Fibroblast of lung (primary cell): ENCODE results near the gene ZSWIM5. TPM values are rescaled to one million over a fixed set of nuclear protein-coding genes. Genes with fewer than 3 reads are reported as not detected.

ENCODE experiments used
- DNase-seq, 2 donors: peaks; one replicate each; pipeline versions ENCODE4 v3.0.0 to v3.0.0-alpha.2; 2010; ENCODE audit warnings: low read depth in 2 of 2
- H2AFZ ChIP-seq: 2 replicates; pipeline ENCODE4 v1.5.1; 2012; ENCODE audit warnings: low read length, control low read depth, inconsistent platforms
- H3K27ac ChIP-seq: 2 replicates; pipeline ENCODE4 v1.5.1; 2011; ENCODE audit warnings: low read length, control low read depth; ENCODE audit not compliant: insufficient read depth
- H3K27me3 ChIP-seq: 2 replicates; pipeline ENCODE4 v1.5.1; 2011; ENCODE audit warnings: mild to moderate bottlenecking, low read length; ENCODE audit not compliant: control insufficient read depth, insufficient read depth
- H3K36me3 ChIP-seq: 2 replicates; pipeline ENCODE4 v1.5.1; 2011; ENCODE audit warnings: low read length; ENCODE audit not compliant: control insufficient read depth, insufficient read depth
- H3K4me1 ChIP-seq: 2 replicates; pipeline ENCODE4 v1.5.1; 2011; ENCODE audit warnings: low read length; ENCODE audit not compliant: control insufficient read depth, insufficient read depth; ENCODE audit errors: extremely low read depth
- H3K4me2 ChIP-seq: 2 replicates; pipeline ENCODE4 v1.5.1; 2011; ENCODE audit warnings: low read length, control low read depth; ENCODE audit not compliant: insufficient read depth; ENCODE audit errors: extremely low read depth
- H3K4me3 ChIP-seq, 4 experiments: fragments of 200-600 bp in 1 of 4; sonication (generic) in 1 of 4; replicated peaks in 1 of 4; 2 replicates each; pipeline ENCODE4 v1.5.1; 2011 to 2016; ENCODE audit warnings: low read length in 4 of 4, low read depth in 3 of 4, mild to moderate bottlenecking in 3 of 4, control low read depth in 2 of 4, inconsistent platforms in 1 of 4, mixed read lengths in 1 of 4; ENCODE audit not compliant: insufficient read depth in 1 of 4; ENCODE audit errors: control extremely low read depth in 1 of 4
- H3K79me2 ChIP-seq: 2 replicates; pipeline ENCODE4 v1.5.1; 2012; ENCODE audit warnings: mild to moderate bottlenecking, low read length, inconsistent platforms; ENCODE audit not compliant: control insufficient read depth, insufficient read depth
- H3K9ac ChIP-seq: 2 replicates; pipeline ENCODE4 v1.5.1; 2011; ENCODE audit warnings: mild to moderate bottlenecking, low read length, control low read depth; ENCODE audit not compliant: insufficient read depth
- H3K9me3 ChIP-seq: 2 replicates; pipeline ENCODE4 v1.5.1; 2012; ENCODE audit warnings: low read depth, low read length; ENCODE audit not compliant: control insufficient read depth, insufficient read depth
- H4K20me1 ChIP-seq: 2 replicates; pipeline ENCODE4 v1.5.1; 2011; ENCODE audit warnings: low read length; ENCODE audit not compliant: control insufficient read depth, insufficient read depth; ENCODE audit errors: extremely low read depth
- CTCF ChIP-seq, 2 donors: IDR thresholded peaks in 1 of 2; conservative IDR thresholded peaks in 1 of 2; 1 replicate in 1 of 2; 2 replicates in 1 of 2; pipeline ENCODE4 v1.5.1; 2011 to 2012; ENCODE audit warnings: low read length in 2 of 2, control low read depth in 1 of 2, inconsistent platforms in 1 of 2, low read depth in 1 of 2, mild to moderate bottlenecking in 1 of 2
- EZH2 ChIP-seq: IDR thresholded peaks from 2 replicates; pipeline ENCODE4 v1.5.1; 2012; ENCODE audit warnings: low read length, control low read depth, mild to moderate bottlenecking; ENCODE audit errors: missing control alignments
- polyA plus RNA-seq, 2 donors: library from polyadenylated mRNA; depleted of rRNA in 1 of 2; stranded (reverse) in 1 of 2; unstranded in 1 of 2; fragments of >200 nt; gene quantifications; 2 replicates each; pipeline ENCODE4 v1.2.1, GENCODE V29; 2011 to 2012; ENCODE audit warnings: missing spikeins in 1 of 2
- total RNA-seq: library from RNA; depleted of rRNA; stranded (reverse); fragments of >200 nt; gene quantifications from 2 replicates; pipeline ENCODE4 v1.2.1, GENCODE V29; 2014

ZSWIM5 gene
- total and polyA plus RNA-seq, 2 donors (not counting 1 experiment from before 2014, with no cell fraction given): 0.73 to 0.99 TPM

- Histone ChIP-seq H3K9me3 (no peaks in the 10 kb centered on the region), H3K4me3 (peak overlapping the region in 1 of 4 experiments; percentile 19), H3K4me1 (peaks cover 15% of the 10 kb centered on the region), H3K36me3 (peaks cover 4% of the 10 kb centered on the region), H3K27ac (no peak overlapping the region), H3K79me2 (peaks cover 31% of the 10 kb centered on the region), H3K27me3 (no peaks in the 10 kb centered on the region), H3K4me2 (peak overlapping the region; percentile 30), H4K20me1 (no peaks in the 10 kb centered on the region), H2AFZ (no peak overlapping the region), H3K9ac (no peak overlapping the region)
- peak; percentile 72 to 91 for DNase-seq
- TF ChIP-seq EZH2 (no peak), CTCF (conservative IDR thresholded peaks at IDR 0.05 in 1 of 2, IDR thresholded peaks at IDR 0.05 in 1 of 2; ENCODE audit: low read depth in 1 of 2, low read length in 2 of 2) (peak; percentile 90 to 94)
Measured at GRCh38 chr1:45014321-45015028, 191.9 kb downstream of the ZSWIM5 start.

- Histone ChIP-seq H3K9ac (no peak overlapping the region), H4K20me1 (no peaks in the 10 kb centered on the region)
Measured at GRCh38 chr1:45013551-45014209, 192.7 kb downstream of the ZSWIM5 start.

More at GRCh38 chr1:45013551-45014209, 192.7 kb downstream of the ZSWIM5 start:
- H3K79me2 ChIP-seq: peaks cover 32% of the 10 kb centered on the region
- peaks cover 10% of the 10 kb centered on the region for H3K36me3 ChIP-seq
- no peak for DNase-seq
- H2AFZ ChIP-seq: no peak overlapping the region
- no peak for TF ChIP-seq EZH2
- TF ChIP-seq CTCF (conservative IDR thresholded peaks at IDR 0.05 in 1 of 2, IDR thresholded peaks at IDR 0.05 in 1 of 2; ENCODE audit: low read depth in 1 of 2, low read length in 2 of 2): no peak
- H3K4me1 ChIP-seq: peaks cover 15% of the 10 kb centered on the region
- no peaks in the 10 kb centered on the region for H3K9me3 ChIP-seq
- H3K27me3 ChIP-seq: no peaks in the 10 kb centered on the region
- peak overlapping the region; percentile 45 to 91 (median 84) for H3K4me3 ChIP-seq
- H3K4me2 ChIP-seq: no peak overlapping the region
- no peak overlapping the region for H3K27ac ChIP-seq
